ENCODE data around the gene ATP6V1G1. TPM values are rescaled to one million over a fixed set of nuclear protein-coding genes. Genes with fewer than 3 reads are reported as not detected.

ATP6V1G1 gene
- polyA plus RNA-seq, 1 experiment = 89.2 TPM

DNA sequence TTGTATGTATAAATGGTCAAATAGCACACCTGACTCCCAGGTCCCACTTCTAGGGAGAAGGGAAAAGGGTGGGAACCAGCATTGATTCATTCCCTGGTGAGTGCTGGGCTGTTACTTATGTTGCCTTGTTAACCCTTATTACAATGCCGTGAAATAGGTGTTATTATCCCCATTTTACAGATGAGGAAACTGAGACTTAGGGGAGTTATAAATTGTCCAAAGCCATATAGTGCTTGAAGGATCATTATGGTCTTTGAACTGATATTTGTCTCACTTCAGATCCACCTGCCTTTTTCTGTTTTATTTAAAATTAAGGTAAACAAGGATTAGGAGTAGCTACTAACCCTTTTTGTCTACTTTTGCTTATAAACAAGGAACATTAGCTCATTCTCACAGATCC lies 40.0 kb downstream of the ATP6V1G1 start:
- Histone ChIP-seq H3K36me3 (ENCODE audit: control insufficient read depth, insufficient read depth, low read length) (peaks cover 8% of the 10 kb centered on the region; the same call in 1 of the 2 replicates), H3K27me3 (ENCODE audit: control insufficient read depth, insufficient read depth, low read length) (no peaks in the 10 kb centered on the region), H3K4me3 (ENCODE audit: low read depth, low read length) (no peak overlapping the region)
- ChIA-PET POLR2A (no interaction called here), CTCF (no interaction called here)
- DNase-seq (ENCODE audit: low read depth) = no peak
- TF ChIP-seq, protein P1, sequence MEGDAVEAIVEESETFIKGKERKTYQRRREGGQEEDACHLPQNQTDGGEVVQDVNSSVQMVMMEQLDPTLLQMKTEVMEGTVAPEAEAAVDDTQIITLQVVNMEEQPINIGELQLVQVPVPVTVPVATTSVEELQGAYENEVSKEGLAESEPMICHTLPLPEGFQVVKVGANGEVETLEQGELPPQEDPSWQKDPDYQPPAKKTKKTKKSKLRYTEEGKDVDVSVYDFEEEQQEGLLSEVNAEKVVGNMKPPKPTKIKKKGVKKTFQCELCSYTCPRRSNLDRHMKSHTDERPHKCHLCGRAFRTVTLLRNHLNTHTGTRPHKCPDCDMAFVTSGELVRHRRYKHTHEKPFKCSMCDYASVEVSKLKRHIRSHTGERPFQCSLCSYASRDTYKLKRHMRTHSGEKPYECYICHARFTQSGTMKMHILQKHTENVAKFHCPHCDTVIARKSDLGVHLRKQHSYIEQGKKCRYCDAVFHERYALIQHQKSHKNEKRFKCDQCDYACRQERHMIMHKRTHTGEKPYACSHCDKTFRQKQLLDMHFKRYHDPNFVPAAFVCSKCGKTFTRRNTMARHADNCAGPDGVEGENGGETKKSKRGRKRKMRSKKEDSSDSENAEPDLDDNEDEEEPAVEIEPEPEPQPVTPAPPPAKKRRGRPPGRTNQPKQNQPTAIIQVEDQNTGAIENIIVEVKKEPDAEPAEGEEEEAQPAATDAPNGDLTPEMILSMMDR (IDR thresholded peaks at IDR 0.05; ENCODE audit: insufficient read depth, low read depth, low read length) = no peak

- Histone ChIP-seq H3K27me3 (ENCODE audit: control insufficient read depth, insufficient read depth, low read length) (no peaks in the 10 kb centered on the region), H3K4me3 (ENCODE audit: low read depth, low read length) (no peak overlapping the region), H3K36me3 (ENCODE audit: control insufficient read depth, insufficient read depth, low read length) (peaks cover 18% of the 10 kb centered on the region)
- TF ChIP-seq, protein P1 (IDR thresholded peaks at IDR 0.05; ENCODE audit: insufficient read depth, low read depth, low read length) = no peak
- no peak for DNase-seq (ENCODE audit: low read depth)
- POLR2A ChIA-PET = no interaction called here
- CTCF ChIA-PET = interaction anchor here (0.6 to 1.3 kb wide), 3 partner anchors 9 to 224 kb away, joined by 3 to 4 read pairs (median 3); no protein-coding TSS in a partner anchor
Observed at GRCh38 chr9:114629563-114630090, 42.1 kb downstream of the ATP6V1G1 start.

GRCh38 chr9:114631166-114631565 lies 43.6 kb downstream of the ATP6V1G1 start:
- ChIA-PET CTCF (no interaction called here), POLR2A (no interaction called here)
- Histone ChIP-seq H3K36me3 (ENCODE audit: control insufficient read depth, insufficient read depth, low read length) (peaks cover 18% of the 10 kb centered on the region), H3K27me3 (ENCODE audit: control insufficient read depth, insufficient read depth, low read length) (no peaks in the 10 kb centered on the region), H3K4me3 (ENCODE audit: low read depth, low read length) (no peak overlapping the region)
- TF ChIP-seq, protein P1 (IDR thresholded peaks at IDR 0.05; ENCODE audit: insufficient read depth, low read depth, low read length) = no peak
- DNase-seq (ENCODE audit: low read depth) = no peak

GRCh38 chr9:114633438-114634089 lies 46.0 kb downstream of the ATP6V1G1 start:
- TF ChIP-seq, protein P1 (IDR thresholded peaks at IDR 0.05; ENCODE audit: insufficient read depth, low read depth, low read length) = no peak
- peaks cover 15% of the 10 kb centered on the region for H3K36me3 ChIP-seq (ENCODE audit: control insufficient read depth, insufficient read depth, low read length)
- H3K27me3 ChIP-seq (ENCODE audit: control insufficient read depth, insufficient read depth, low read length) = no peaks in the 10 kb centered on the region
- H3K4me3 ChIP-seq (ENCODE audit: low read depth, low read length) = no peak overlapping the region
- no peak for DNase-seq (ENCODE audit: low read depth)
- POLR2A ChIA-PET = no interaction called here
- CTCF ChIA-PET = interaction anchor here (0.8 kb wide), 1 partner anchor 20 kb away, joined by 4 read pairs; no protein-coding TSS in a partner anchor

DNA sequence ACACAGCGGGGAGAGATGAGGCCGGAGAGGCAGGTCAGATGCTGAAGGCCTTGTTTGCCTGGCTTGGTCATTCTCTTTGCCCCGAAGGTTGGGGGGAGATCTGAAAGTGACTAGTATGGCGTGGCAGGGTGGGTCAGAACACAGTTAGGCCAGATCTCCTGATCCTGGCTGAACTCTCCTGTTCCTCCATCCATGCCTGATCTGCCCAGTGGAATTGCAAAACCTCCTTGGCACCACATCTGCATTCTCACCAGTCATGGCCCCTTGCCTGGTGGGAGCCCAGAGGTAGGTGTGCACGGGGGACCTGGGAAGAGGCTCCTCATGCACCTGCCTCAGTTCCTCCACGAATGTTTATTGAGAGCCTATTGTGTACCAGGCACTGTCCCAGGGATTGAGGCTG lies 46.8 kb downstream of the ATP6V1G1 start:
- TF ChIP-seq, protein P1 (IDR thresholded peaks at IDR 0.05; ENCODE audit: insufficient read depth, low read depth, low read length) = no peak
- H3K4me3 ChIP-seq (ENCODE audit: low read depth, low read length) = no peak overlapping the region
- H3K36me3 ChIP-seq (ENCODE audit: control insufficient read depth, insufficient read depth, low read length) = peaks cover 15% of the 10 kb centered on the region
- no peak for DNase-seq (ENCODE audit: low read depth)
- ChIA-PET CTCF (interaction anchor here (0.6 kb wide), 1 partner anchor 146 kb away, joined by 3 read pairs; no protein-coding TSS in a partner anchor), POLR2A (no interaction called here)
- H3K27me3 ChIP-seq (ENCODE audit: control insufficient read depth, insufficient read depth, low read length) = no peaks in the 10 kb centered on the region
